ENCODE data around the gene DTWD2.
A peak's percentile ranks its signal among the peaks of the same experiment; 100 is the strongest.
"Not testable (repeated sequence)": the region's sequence is repeated elsewhere in the genome, so short reads cannot be mapped to it uniquely, and the experiment has no call there.

DTWD2 gene

DNA sequence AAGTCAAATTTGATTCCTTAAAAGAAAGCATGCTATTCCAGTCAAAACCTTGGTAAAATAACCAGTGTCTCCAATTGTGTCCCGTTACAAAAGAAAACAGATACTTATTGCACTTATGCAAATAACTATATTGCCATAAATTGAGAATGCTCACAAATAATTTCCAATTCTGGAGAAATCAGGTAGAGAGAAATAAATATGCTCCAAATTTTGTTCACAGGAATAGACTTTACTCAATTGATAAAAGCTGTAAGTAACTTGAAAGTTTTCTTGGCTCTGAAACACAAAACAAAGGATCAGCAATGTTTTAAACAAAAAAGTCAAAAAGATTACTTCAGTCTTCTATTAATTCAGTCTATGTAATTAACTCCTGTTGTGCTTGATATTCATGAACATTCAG, 7.8 kb upstream of the DTWD2 start:
- DNase-seq (ENCODE audit: low spot score) = peak; percentile 52

DNA sequence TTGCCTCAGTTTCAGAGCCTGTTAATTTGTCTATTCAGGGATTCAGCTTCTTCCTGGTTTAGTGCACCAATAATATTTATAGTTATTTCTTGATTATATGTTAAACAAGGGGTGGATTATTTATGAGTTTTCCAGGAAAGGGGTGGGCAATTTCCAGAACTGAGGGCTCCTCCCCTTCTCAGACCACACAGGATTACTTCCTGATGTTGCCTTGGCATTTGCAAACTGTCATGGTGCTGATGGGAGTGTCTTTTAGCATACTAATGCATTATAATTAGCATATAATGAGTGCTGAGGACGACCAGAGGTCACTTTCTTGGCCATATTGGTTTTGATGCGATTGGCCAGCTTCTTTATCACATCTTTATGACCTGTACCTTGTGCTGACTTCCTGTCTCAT, 6.2 kb upstream of the DTWD2 start:
- DNase-seq (ENCODE audit: low spot score) = no peak

DNA sequence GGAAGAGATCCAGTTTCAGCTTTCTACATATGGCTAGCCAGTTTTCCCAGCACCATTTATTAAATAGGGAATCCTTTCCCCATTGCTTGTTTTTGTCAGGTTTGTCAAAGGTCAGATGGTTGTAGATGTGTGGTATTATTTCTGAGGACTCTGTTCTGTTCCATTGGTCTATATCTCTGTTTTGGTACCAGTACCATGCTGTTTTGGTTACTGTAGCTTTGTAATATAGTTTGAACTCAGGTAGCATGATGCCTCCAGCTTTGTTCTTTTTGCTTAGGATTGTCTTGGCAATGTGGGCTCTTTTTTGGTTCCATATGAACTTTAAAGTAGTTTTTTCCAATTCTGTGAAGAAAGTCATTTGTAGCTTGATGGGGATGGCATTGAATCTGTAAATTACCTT, 4.8 kb upstream of the DTWD2 start:
- not testable (repeated sequence) for DNase-seq (ENCODE audit: low spot score)

DNA sequence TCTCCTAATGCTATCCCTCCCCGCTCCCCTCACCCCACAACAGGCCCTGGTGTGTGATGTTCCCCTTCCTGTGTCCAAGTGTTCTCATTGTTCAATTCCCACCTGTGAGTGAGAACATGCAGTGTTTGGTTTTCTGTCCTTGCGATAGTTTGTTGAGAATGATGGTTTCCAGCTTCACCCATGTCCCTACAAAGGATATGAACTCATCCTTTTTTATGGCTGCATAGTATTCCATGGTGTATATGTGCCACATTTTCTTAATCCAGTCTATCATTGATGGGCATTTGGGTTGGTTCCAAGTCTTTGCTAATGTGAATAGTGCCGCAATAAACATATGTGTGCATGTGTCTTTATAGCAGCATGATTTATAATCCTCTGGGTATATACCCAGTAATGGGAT, 3.7 kb upstream of the DTWD2 start:
- not testable (repeated sequence) for DNase-seq (ENCODE audit: low spot score)

DNA sequence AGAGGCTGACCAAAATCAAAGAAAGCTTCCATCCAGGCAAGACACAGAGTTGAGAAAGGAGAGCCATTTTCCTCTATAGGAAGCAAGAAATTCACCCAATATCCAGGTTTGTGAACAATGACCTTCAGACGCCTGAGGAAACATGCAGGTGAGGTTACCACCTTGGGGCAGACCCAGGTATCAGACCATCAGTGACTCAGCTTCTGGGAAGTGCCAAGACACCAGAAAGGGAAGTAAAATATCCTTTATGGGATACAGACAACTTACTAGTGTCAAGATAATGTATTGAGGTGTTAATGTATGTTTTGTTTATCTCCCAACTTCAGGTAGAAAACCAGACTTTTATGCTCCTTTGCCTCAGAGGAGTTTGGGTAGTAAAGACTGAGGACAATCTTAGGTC, 2.2 kb upstream of the DTWD2 start:
- DNase-seq (ENCODE audit: low spot score) = no peak

DNA sequence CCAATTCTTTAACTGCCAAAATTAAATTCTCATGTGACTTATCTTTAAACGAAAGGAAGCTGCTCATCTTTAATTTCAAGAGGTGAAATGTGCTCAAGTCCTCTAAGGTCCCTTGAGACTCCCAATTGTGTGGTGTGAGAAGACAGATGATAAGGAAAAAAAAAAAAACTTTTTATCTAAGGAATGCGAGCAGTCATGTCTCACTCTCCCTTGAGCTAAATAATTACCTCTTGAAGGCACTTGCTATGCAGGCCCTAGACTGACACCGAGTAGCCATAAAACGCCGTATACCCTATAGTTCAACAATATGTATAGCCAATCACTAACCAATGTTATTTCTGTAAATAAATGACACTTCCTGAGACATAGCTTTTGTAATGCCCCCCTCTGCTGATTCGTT, 1.5 kb upstream of the DTWD2 start:
- DNase-seq (ENCODE audit: low spot score) = no peak

DNA sequence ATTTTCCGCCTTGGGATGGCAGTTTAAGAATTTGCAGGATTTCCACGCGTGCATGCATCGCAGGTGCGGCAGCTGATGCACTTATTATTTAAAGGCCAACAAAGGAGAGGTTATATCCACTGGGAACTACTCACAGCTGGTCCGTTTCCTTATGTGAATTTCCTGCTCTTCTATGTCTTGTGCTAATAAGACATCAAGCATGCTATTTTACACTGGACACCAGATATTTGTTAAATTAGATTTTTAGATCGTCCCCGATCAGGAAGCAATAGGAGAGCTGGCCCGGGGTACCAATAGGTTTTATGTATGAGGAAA, 476 bp upstream of the DTWD2 start:
- DNase-seq (ENCODE audit: low spot score) = no peak

DNA sequence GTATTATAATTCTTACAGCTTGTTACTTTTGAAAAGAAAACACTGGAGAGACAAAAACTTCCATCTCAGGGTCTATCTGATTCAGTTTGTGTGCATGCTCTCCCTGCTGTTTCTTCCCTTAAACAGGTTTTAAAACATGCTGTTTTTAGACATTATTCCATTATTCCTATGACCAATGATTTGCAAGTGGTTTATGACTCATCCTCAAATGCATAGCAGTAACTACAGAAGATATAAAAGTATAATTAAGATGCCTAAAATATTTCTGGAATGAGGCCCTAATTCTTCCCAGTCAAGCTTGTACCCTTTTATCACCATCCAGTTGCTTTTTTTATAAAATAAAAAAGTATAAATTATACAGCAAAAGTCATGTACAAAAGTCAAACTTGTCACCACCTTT, 3.7 kb downstream of the DTWD2 start:
- no peak for DNase-seq (ENCODE audit: low spot score)

DNA sequence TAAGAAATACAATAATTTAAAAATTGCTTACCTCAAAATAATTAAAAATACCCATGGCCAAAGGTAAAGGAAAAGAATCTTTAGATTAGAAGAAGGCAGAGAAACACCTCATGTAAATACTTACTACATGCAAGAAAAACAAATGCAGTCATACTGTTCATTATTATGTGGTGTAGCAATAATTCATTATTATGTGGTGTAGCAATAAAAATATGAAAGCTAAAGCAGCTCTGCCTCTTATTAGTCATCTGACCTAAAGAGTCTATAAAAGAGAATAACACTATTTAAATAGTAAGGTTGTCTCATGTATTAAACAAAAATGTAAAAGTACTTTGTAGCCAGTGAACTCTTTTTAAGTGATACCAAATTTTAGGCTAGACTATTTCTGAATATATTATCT, 6.6 kb downstream of the DTWD2 start:
- DNase-seq (ENCODE audit: low spot score) = no peak

DNA sequence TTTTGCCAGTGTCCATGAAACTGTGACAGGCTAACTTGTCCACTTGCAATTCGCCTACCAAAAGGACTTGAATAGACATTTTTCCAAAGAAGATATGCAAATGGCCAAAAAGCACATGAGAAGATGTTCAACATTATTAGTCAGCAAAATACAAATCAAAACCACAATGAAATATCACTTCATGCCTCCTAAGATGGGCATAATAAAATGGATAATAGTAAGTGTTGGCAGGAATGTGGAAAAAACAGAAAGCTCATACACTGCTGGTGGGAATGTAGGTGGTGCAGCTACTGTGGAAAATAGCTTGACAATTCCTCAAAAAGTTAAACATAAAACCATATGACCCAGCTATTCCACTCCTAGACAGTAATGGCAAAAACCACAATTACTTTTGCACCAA, 7.9 kb downstream of the DTWD2 start:
- no peak for DNase-seq (ENCODE audit: low spot score)

DNA sequence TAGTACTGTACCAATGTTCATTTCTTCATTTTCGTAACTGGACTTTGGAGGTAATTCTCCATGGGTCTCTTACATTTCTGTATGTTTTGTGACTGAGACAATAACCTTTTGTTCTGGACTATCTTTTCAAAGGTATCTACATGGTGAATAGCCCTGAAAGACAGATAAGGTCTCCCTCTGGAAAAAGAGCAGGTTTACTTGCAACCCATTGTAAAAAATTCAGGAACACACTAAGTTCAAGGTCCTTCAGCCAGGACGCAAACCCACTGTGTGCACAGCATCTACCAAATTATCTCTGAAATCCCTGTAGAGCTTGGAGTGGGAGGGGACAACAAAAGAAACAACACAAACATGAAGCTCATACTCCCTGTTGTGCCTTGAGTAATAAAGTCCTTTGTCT, 8.3 kb downstream of the DTWD2 start:
- no peak for DNase-seq (ENCODE audit: low spot score)

DNA sequence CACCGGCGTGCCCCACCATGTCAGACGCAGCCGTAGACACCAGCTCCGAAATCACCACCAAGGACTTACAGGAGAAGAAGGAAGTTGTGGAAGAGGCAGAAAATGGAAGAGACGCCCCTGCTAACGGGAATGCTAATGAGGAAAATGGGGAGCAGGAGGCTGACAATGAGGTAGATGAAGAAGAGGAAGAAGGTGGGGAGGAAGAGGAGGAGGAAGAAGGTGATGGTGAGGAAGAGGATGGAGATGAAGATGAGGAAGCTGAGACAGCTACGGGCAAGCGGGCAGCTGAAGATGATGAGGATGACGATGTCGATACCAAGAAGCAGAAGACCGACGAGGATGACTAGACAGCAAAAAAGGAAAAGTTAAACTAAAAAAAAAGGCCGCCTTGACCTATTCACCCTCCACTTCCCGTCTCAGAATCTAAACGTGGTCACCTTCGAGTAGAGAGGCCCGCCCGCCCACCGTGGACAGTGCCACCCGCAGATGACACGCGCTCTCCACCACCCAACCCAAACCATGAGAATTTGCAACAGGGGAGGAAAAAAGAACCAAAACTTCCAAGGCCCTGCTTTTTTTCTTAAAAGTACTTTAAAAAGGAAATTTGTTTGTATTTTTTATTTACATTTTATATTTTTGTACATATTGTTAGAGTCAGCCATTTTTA, 14.4 kb downstream of the DTWD2 start:
- not testable (repeated sequence) for DNase-seq (ENCODE audit: low spot score)

DNA sequence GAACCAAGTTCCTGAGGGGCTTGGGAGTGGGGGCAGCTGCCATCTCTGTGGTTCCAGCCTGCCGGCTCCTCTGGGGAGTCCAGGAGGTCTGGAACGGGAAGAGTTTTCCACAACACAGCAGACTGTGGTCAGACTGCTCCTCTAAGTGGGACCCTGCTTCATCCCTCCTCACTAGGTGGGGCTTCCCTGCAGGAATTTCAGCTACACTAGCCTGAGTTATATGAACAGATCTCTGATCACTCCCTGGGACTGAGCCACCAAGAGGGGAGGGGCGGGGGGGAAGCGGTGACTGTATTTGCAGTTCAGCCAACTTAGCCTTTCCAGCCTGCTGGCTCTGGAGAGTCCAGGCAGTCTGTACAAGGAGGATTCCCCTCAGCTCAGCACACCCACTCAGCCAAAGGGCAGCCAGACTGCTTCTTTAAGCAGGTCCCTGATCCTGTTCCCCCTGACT, 19.4 kb downstream of the DTWD2 start:
- no peak for DNase-seq (ENCODE audit: low spot score)

DNA sequence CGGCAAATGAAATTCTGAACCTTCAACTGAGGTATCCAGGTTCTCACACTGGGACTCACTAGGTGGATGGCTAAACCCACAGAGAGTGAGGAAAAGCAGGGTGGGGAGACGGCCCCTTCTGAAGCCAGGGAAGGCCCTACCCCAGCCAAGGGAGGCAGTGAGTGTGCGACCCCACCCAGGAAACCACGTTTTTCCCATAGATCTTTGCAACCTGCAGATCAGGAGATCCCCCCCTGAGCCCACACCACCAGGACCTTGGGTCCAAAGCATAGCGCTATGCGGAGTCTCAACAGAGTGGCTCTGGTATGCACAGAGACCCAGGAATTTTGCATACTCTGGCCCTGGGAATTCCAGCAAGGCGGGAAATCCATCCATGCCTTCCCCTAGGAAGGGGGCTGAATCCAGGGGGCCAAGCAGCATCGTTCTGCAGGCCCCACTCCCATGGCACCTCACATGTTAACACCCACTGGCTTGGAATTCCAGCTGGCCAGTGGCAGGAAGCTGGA, 19.9 kb downstream of the DTWD2 start:
- no peak for DNase-seq (ENCODE audit: low spot score)

DNA sequence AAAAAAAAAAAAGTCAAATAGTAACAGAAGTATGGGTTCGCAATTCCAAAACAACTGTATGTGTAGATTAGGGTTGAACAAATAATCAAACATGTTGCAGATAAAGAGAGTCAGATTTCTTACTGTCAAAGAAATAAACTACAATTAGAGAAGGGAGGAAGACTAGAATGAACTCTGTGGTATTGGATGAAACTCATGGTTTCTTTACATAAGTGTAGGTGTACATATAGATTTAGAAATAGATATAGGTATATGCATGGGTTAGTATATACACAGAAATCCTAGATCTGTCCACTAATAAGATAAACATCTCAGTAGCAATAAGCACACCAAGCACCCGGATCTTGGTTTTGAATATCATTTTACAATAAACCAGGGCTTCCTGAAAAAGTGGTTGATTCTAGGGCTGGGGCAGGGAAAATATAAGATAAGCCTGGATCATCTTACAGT, 21.3 kb downstream of the DTWD2 start:
- no peak for DNase-seq (ENCODE audit: low spot score)

DNA sequence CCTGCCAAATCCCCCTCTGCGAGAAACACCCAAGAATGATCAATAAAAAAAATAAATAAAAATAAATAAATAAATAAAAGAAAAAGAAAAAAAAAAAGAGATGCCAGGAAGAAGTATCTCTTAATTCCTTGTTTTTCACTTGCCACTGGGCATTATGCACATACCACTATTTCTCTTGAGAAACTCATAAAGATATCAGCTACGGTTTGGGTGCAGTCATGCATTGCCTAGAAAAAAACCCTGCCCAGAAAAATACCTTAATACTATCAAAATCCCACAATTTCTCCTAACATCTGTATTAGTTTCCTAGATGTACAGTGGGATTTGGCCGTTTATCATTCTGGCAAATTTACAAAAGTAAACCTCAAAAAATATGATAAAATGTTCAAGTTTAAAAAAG, 22.5 kb downstream of the DTWD2 start:
- no peak for DNase-seq (ENCODE audit: low spot score)

DNA sequence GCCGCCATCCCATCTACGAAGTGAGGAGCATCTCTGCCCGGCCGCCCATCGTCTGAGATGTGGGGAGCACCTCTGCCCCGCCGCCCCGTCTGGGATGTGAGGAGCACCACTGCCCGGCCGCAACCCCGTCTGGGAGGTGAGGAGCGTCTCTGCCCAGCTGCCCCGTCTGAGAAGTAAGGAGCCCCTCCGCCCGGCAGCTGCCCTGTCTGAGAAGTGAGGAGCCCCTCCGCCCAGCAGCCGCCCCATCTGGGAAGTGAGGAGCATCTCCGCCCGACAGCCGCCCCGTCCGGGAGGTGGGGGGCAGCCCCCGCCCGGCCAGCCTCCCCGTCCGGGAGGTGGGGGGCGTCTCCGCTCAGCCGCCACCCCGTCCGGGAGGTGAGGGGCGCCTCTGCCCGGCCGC, 23.4 kb downstream of the DTWD2 start:
- DNase-seq (ENCODE audit: low spot score) = not testable (repeated sequence)

DNA sequence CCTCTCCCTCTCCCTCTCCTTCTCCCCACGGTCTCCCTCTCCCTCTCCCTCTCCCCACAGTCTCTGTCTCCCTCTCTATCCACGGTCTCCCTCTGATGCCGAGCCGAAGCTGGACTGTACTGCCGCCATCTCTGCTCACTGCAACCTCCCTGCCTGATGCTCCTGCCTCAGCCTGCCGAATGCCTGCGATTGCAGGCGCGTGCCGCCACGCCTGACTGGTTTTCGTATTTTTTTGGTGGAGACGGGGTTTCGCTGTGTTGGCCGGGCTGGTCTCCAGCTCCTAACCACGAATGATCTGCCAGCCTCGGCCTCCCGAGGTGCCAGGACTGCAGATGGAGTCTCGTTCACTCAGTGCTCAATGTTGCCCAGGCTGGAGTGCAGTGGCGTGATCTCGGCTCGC, 24.0 kb downstream of the DTWD2 start:
- not testable (repeated sequence) for DNase-seq (ENCODE audit: low spot score)

DNA sequence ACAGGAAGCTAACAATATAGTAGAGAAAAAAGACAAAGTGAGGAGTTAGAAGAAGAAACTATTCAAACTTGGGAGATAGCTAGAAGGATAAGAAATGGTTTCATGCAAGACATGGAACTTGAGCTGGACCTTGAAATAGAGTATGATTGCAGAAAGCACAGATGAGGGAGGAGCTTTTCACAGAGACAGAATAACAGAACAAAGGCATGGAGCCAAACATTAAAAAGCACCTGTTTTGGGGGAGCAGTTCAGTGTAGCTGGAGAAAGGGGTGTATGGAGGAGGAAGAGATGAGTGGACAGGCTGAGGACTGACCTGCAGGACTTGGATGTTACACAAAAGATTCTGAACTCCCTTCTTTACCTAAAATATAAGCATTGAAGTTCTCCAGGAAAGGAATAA, 25.2 kb downstream of the DTWD2 start:
- DNase-seq (ENCODE audit: low spot score) = no peak

DNA sequence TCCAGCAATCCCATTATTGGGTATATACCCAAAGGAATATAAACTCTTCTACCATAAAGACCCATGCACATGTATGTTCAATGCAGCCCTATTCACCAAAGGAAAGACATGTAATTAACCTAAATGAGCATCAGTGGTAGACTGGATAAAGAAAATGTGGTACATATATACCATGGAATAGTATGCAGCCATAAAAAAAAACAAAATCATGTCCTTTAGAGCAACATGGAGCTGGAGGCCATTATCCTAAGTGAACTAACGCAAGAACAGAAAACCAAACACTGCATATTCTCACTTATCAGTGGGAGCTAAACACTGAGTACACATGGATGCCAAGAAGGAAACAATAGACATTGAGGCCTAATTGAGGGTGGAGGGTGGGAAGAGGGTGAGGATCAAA, 27.8 kb downstream of the DTWD2 start:
- DNase-seq (ENCODE audit: low spot score) = no peak

DNA sequence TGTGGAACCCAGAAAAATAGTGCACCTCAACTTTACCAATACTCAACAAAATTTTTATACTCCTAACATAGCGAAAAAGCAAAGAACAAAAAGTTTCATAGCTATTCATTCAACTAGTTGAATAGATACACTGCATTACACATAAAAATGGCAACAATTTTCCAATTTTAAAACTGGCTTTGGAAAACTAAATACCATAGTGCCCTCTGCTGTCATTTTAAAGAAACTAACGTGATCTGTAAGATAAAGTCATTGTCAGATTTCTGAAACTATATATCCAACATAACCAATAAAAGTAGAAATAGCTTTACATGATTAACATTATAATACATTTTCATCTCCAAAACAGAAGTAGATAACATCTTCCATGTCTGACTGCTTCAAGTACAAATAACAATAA, 31.6 kb downstream of the DTWD2 start:
- DNase-seq (ENCODE audit: low spot score) = peak; percentile 39

DNA sequence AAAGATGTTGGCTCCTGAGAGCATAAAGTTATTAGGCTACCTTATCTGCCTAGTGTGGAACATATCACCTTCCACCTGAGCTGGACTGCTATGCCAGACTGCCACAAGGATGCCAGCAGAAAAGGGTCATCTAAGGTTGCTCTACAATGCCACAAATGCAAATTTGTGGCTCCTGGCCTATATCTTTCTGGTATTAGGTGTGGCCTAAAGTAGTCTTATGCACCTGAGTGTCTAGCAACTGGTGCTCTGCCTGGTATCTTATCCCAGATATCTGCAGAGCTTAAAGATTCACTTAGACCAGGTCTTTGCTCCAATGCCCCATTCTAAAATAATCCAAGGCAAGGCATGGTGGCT, 34.7 kb downstream of the DTWD2 start:
- no peak for DNase-seq (ENCODE audit: low spot score)

DNA sequence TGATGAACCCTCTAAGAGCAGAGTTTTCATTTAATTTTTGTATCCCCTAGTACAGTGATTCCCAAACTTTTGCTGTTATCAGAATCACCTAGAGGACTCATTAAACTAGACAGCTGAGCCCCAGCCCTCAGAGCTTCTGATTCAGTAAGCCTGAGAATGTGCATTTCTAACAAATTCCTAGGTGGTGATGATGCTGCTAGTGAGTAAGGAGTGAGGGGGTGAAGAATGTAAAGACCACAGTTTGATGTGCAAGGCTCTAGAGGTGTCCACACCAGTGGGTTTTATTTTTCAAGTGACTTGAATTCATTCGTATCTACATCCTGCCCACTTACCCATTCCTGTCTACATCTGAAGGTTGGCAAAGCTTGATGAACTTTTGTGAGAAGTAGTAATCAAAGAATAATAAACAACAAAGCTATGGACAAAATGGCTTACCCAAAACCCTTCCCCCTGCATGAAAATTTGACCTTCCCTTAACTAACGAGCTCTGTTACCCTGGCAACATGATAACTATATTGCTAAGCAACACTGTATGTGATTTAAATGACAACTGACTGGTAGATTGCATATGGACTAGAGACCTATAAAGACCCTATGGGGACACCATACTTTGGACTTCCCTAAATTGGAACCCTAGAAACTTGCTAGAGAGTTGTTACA, 35.2 kb downstream of the DTWD2 start:
- DNase-seq (ENCODE audit: low spot score) = no peak

DNA sequence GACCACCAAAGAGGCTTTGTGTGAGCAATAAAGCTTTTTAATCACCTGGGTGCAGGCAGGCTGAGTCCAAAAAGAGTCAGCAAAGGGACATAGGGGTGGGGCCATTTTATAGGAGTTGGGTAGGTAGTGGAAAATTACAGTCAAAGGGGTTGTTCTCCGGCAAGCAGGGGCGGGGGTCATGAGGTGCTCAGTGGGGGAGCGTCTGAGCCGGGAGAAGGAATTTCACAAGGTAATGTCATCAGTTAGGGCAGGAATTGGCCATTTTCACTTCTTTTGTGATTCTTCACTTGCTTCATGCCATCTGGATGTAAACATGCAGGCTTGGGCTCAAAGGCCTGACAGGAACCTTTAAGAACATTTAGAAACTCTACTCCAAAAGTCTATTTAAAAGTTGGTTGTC, 36.0 kb downstream of the DTWD2 start:
- not testable (repeated sequence) for DNase-seq (ENCODE audit: low spot score)
